ENCODE data around the gene LMNTD2.

GRCh38 chr11:551131-551530 is 9.4 kb downstream of the LMNTD2 start:
- TF ChIP-seq GATA2 (IDR thresholded peaks at IDR 0.05; ENCODE audit: low read depth, low read length) (no peak), GATA3 (IDR thresholded peaks at IDR 0.05; ENCODE audit: low read depth, low read length) (no peak)
